Left ventricle myocardium inferior (tissue), 1 donor: ENCODE measurements around the gene IFITM1. TPM values are rescaled to one million over a fixed set of nuclear protein-coding genes. Genes with fewer than 3 reads are reported as not detected.
"Not testable (repeated sequence)": the region's sequence is repeated elsewhere in the genome, so short reads cannot be mapped to it uniquely, and the experiment has no call there.

ENCODE experiments used
- DNase-seq: peaks from one replicate; pipeline ENCODE4 v3.0.0-alpha.2; 2020
- H3K27ac ChIP-seq: fragments of 200-600 bp; replicated peaks from 2 replicates; pipeline ENCODE4 v1.8.0; 2021
- H3K27me3 ChIP-seq: fragments of 200-600 bp; 2 replicates; pipeline ENCODE4 v1.8.0; 2021; ENCODE audit warnings: low read depth
- H3K36me3 ChIP-seq: fragments of 200-600 bp; 2 replicates; pipeline ENCODE4 v1.8.0; 2021
- H3K4me1 ChIP-seq: fragments of 200-600 bp; 2 replicates; pipeline ENCODE4 v1.8.0; 2021
- H3K4me3 ChIP-seq: fragments of 200-600 bp; 2 replicates; pipeline ENCODE4 v1.8.0; 2021; ENCODE audit warnings: mild to moderate bottlenecking, moderate library complexity
- H3K9me3 ChIP-seq: fragments of 200-600 bp; replicated peaks from 2 replicates; pipeline ENCODE4 v1.8.0; 2021
- CTCF ChIP-seq: fragments of 200-600 bp; IDR thresholded peaks from 2 replicates; pipeline ENCODE4 v1.8.0; 2021; ENCODE audit warnings: antibody characterized with exemption, mild to moderate bottlenecking, borderline replicate concordance
- intact Hi-C: fragments of 100-400 bp; cut with micrococcal nuclease; formaldehyde crosslinking; loops from one replicate; pipeline ENCODE4 v1.11.0; 2022
- long read RNA-seq: library from polyadenylated mRNA; unstranded; transcript quantifications from one replicate; pipeline ENCODE4 v2.0.0, GENCODE V29; 2021
- total RNA-seq: library from RNA; stranded (reverse); fragmentation: NEBNext Ultra II Directional; extraction: Animal tissue kit (Norgen Biotek cat#: 25700); gene quantifications from one replicate; pipeline ENCODE4 v1.2.1, GENCODE V29; 2021
- donor health status: DM: no; HTN: yes; CAD: no; lungs with severe emphysema.

The IFITM1 gene
- 83.5 TPM for total RNA-seq
- long read RNA-seq, transcript IFITM1-202 (2 exons, 855 nt), result major isoform, 63 of 66 reads
- long read RNA-seq, partial matches to known transcripts, result 0 of 66 reads
- long read RNA-seq, other reads (novel, unspliced or antisense), result 3 of 66 reads

- H3K27me3 ChIP-seq, result peaks cover 67% of the 10 kb centered on the region
- TF ChIP-seq CTCF, result no peak
- no peaks in the 10 kb centered on the region for H3K36me3 ChIP-seq
- intact Hi-C loops, result no loop called here
- H3K4me3 ChIP-seq, result peak within 1 kb of the TSS; percentile 74
- H3K9me3 ChIP-seq, result no peaks in the 10 kb centered on the region
- peak within 1 kb of the TSS; percentile 94 for H3K27ac ChIP-seq
- no peak for DNase-seq
- peaks cover 62% of the 10 kb centered on the region for H3K4me1 ChIP-seq
Observed at GRCh38 chr11:313787-314553, at the start of gene IFITM1. Gene IFITM1 (plus strand): TSS chr11:314040. CDS start chr11:314171, 131 bp downstream.

- no peak for TF ChIP-seq CTCF
- intact Hi-C loops, result no loop called here
- Histone ChIP-seq H3K4me3 (no peak overlapping the region), H3K27ac (no peak overlapping the region), H3K27me3 (peaks cover 39% of the 10 kb centered on the region), H3K36me3 (no peaks in the 10 kb centered on the region), H3K9me3 (peaks cover 12% of the 10 kb centered on the region), H3K4me1 (no peaks in the 10 kb centered on the region)
- DNase-seq, result no peak
Observed at GRCh38 chr11:266676-267439, 47.0 kb upstream of the IFITM1 start.

GRCh38 chr11:267491-267994 is 46.3 kb upstream of the IFITM1 start:
- Histone ChIP-seq H3K36me3 (no peaks in the 10 kb centered on the region), H3K27me3 (peaks cover 46% of the 10 kb centered on the region), H3K4me3 (peak overlapping the region; percentile 48), H3K4me1 (no peaks in the 10 kb centered on the region), H3K9me3 (peaks cover 12% of the 10 kb centered on the region), H3K27ac (peak overlapping the region; percentile 66)
- DNase-seq, result peak; percentile 52
- intact Hi-C loops, result no loop called here
- no peak for TF ChIP-seq CTCF

- Histone ChIP-seq H3K27me3 (peaks cover 48% of the 10 kb centered on the region), H3K27ac (peak overlapping the region; percentile 66), H3K4me3 (peak overlapping the region; percentile 48), H3K9me3 (peaks cover 12% of the 10 kb centered on the region)
- H3K36me3 ChIP-seq, H3K4me1 ChIP-seq, intact Hi-C loops: not testable (repeated sequence)
- peak; percentile 64 for DNase-seq
Observed at GRCh38 chr11:268716-269145, 45.1 kb upstream of the IFITM1 start.

- Histone ChIP-seq H3K4me1 (no peaks in the 10 kb centered on the region), H3K36me3 (no peaks in the 10 kb centered on the region), H3K27ac (peak overlapping the region; percentile 66), H3K9me3 (peaks cover 12% of the 10 kb centered on the region), H3K4me3 (peak overlapping the region; percentile 48), H3K27me3 (peaks cover 48% of the 10 kb centered on the region)
- intact Hi-C loops, result no loop called here
- no peak for TF ChIP-seq CTCF
- no peak for DNase-seq
Observed at GRCh38 chr11:269146-269890, 44.5 kb upstream of the IFITM1 start.
